Measurements from ENCODE around the gene IFT88. TPM values are rescaled to one million over a fixed set of nuclear protein-coding genes. Genes with fewer than 3 reads are reported as not detected.

The IFT88 gene
- total RNA-seq, 2 donors from 2014 or later = 5.1 to 5.7 TPM

- H3K27me3 ChIP-seq = no peaks in the 10 kb centered on the region
- H3K9me3 ChIP-seq = no peaks in the 10 kb centered on the region
- no peak overlapping the region for H3K4me3 ChIP-seq
- H3K36me3 ChIP-seq = no peaks in the 10 kb centered on the region
- TF ChIP-seq, protein P1, sequence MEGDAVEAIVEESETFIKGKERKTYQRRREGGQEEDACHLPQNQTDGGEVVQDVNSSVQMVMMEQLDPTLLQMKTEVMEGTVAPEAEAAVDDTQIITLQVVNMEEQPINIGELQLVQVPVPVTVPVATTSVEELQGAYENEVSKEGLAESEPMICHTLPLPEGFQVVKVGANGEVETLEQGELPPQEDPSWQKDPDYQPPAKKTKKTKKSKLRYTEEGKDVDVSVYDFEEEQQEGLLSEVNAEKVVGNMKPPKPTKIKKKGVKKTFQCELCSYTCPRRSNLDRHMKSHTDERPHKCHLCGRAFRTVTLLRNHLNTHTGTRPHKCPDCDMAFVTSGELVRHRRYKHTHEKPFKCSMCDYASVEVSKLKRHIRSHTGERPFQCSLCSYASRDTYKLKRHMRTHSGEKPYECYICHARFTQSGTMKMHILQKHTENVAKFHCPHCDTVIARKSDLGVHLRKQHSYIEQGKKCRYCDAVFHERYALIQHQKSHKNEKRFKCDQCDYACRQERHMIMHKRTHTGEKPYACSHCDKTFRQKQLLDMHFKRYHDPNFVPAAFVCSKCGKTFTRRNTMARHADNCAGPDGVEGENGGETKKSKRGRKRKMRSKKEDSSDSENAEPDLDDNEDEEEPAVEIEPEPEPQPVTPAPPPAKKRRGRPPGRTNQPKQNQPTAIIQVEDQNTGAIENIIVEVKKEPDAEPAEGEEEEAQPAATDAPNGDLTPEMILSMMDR (IDR thresholded peaks at IDR 0.05) = no peak
- H3K27ac ChIP-seq = no peak overlapping the region
- H3K4me1 ChIP-seq = peaks cover 0 to 15% of the 10 kb centered on the region in 2 donors
- no peak for DNase-seq (ENCODE audit: low spot score)
Observed at GRCh38 chr13:20699715-20700114, 132.8 kb downstream of the IFT88 start.

DNA sequence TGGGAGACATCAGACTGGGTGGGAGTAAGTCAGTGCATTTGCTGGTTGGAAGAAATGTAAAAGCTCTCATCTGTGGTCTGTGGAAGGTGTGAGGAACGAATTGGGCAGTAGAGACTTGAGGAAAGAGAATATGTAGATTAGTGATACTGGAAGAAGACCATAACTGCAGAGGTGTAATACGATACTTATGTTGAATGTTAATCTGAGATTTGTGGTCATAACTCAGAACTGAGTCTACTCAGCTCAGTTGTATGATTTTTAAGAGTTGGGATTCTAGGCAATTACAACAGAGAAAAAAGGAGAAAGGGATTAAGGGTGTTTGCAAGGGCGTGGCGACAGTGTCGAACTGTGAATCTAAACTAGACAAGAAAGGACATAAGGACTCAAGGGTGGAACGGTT lies 133.3 kb downstream of the IFT88 start:
- no peak overlapping the region for H3K4me3 ChIP-seq
- TF ChIP-seq, protein P1 (IDR thresholded peaks at IDR 0.05) = no peak
- H3K4me1 ChIP-seq = peaks cover 0 to 16% of the 10 kb centered on the region in 2 donors
- DNase-seq (ENCODE audit: low spot score) = no peak
- H3K27me3 ChIP-seq = no peaks in the 10 kb centered on the region
- H3K9me3 ChIP-seq = no peaks in the 10 kb centered on the region
- no peak overlapping the region for H3K27ac ChIP-seq
- H3K36me3 ChIP-seq = no peaks in the 10 kb centered on the region

- Histone ChIP-seq H3K27me3 (no peaks in the 10 kb centered on the region), H3K4me3 (no peak overlapping the region), H3K36me3 (no peaks in the 10 kb centered on the region), H3K4me1 (peaks cover 0 to 16% of the 10 kb centered on the region in 2 donors), H3K9me3 (no peaks in the 10 kb centered on the region), H3K27ac (no peak overlapping the region)
- TF ChIP-seq, protein P1 (IDR thresholded peaks at IDR 0.05) = no peak
- no peak for DNase-seq (ENCODE audit: low spot score)
Observed at GRCh38 chr13:20701461-20701860, 134.5 kb downstream of the IFT88 start.

GRCh38 chr13:20702530-20702914 lies 135.6 kb downstream of the IFT88 start:
- peaks cover 0 to 16% of the 10 kb centered on the region in 2 donors for H3K4me1 ChIP-seq
- H3K27me3 ChIP-seq = no peaks in the 10 kb centered on the region
- peak overlapping the region; percentile 56 to 66 for H3K27ac ChIP-seq
- no peak for DNase-seq (ENCODE audit: low spot score)
- H3K9me3 ChIP-seq = no peaks in the 10 kb centered on the region
- TF ChIP-seq, protein P1 (IDR thresholded peaks at IDR 0.05) = no peak
- H3K4me3 ChIP-seq = peak overlapping the region; percentile 61 to 68
- no peaks in the 10 kb centered on the region for H3K36me3 ChIP-seq

- TF ChIP-seq, protein P1 (IDR thresholded peaks at IDR 0.05) = no peak
- no peaks in the 10 kb centered on the region for H3K9me3 ChIP-seq
- H3K27me3 ChIP-seq = no peaks in the 10 kb centered on the region
- H3K36me3 ChIP-seq = no peaks in the 10 kb centered on the region
- H3K4me1 ChIP-seq = peaks cover 0 to 16% of the 10 kb centered on the region in 2 donors
- H3K27ac ChIP-seq = peak within 1 kb of the TSS; percentile 56 to 66
- no peak for DNase-seq (ENCODE audit: low spot score)
- H3K4me3 ChIP-seq = peak within 1 kb of the TSS; percentile 61 to 68
Observed at GRCh38 chr13:20702915-20703779, 136.2 kb downstream of the IFT88 start, which contains the start of gene IL17D. IL17D (plus strand) TSS chr13:20703699; CDS start chr13:20704002, 303 bp downstream.

Measured in right atrium auricular region (tissue), 2 donors.